GM23338 (cell line): ENCODE measurements around the gene PPIP5K2. TPM values are rescaled to one million over a fixed set of nuclear protein-coding genes. Genes with fewer than 3 reads are reported as not detected.

Source experiments
- ATAC-seq: fragments of 200-7000 bp; cut with Tn5 transposase; 3 replicates; pipeline ENCODE4 v1.9.1; 2020
- DNase-seq: peaks from one replicate; pipeline ENCODE4 v3.0.0-alpha.2; 2015; ENCODE audit warnings: low spot score
- H2AFZ ChIP-seq: fragments of 200-600 bp; sonication (generic); 2 replicates; pipeline ENCODE4 v1.8.0; 2016; ENCODE audit warnings: antibody characterized with exemption, mild to moderate bottlenecking, moderate library complexity
- H3F3A ChIP-seq: fragments of 200-600 bp; sonication (generic); replicated peaks from 2 replicates; pipeline ENCODE4 v1.8.0; 2017; ENCODE audit warnings: antibody characterized with exemption, mixed run types, low read depth
- H3K27ac ChIP-seq: fragments of 200-600 bp; sonication (generic); 2 replicates; pipeline ENCODE4 v1.6.1; 2016; ENCODE audit warnings: low read depth
- H3K27me3 ChIP-seq: fragments of 200-600 bp; sonication (generic); 2 replicates; pipeline ENCODE4 v1.8.0; 2016; ENCODE audit warnings: mild to moderate bottlenecking, mixed run types, moderate library complexity; ENCODE audit not compliant: insufficient read depth
- H3K36me3 ChIP-seq: fragments of 200-600 bp; sonication (generic); 2 replicates; pipeline ENCODE4 v1.8.0; 2016; ENCODE audit warnings: mild to moderate bottlenecking; ENCODE audit not compliant: insufficient read depth
- H3K4me1 ChIP-seq: fragments of 200-600 bp; sonication (generic); 2 replicates; pipeline ENCODE4 v1.8.0; 2016; ENCODE audit warnings: mild to moderate bottlenecking, moderate library complexity; ENCODE audit not compliant: insufficient read depth
- H3K4me2 ChIP-seq: fragments of 200-600 bp; sonication (generic); 2 replicates; pipeline ENCODE4 v1.7.1; 2017; ENCODE audit warnings: mixed run types
- H3K4me3 ChIP-seq: fragments of 200-600 bp; sonication (generic); 2 replicates; pipeline ENCODE4 v1.6.1; 2016; ENCODE audit warnings: mixed run types
- H3K79me2 ChIP-seq: fragments of 200-600 bp; sonication (generic); replicated peaks from 2 replicates; pipeline ENCODE4 v1.8.0; 2017; ENCODE audit warnings: mild to moderate bottlenecking; ENCODE audit not compliant: insufficient read depth
- H3K9me2 ChIP-seq: fragments of 200-600 bp; sonication (generic); 2 replicates; pipeline ENCODE4 v1.8.0; 2017; ENCODE audit not compliant: insufficient read depth
- H4K20me1 ChIP-seq: fragments of 200-600 bp; sonication (generic); replicated peaks from 2 replicates; pipeline ENCODE4 v1.8.0; 2017; ENCODE audit warnings: mild to moderate bottlenecking; ENCODE audit not compliant: insufficient read depth
- H3K27ac Mint-ChIP-seq: 2 replicates; pipeline ENCODE4 v1.8.0; 2020; ENCODE audit warnings: inconsistent platforms, mild to moderate bottlenecking, moderate library complexity, mixed read lengths
- H3K27me3 Mint-ChIP-seq: 3 replicates; pipeline ENCODE4 v1.8.0; 2022; ENCODE audit warnings: low read depth, mild to moderate bottlenecking, moderate library complexity, mixed read lengths, inconsistent platforms; ENCODE audit not compliant: insufficient read depth, poor library complexity
- H3K36me3 Mint-ChIP-seq: 3 replicates; pipeline ENCODE4 v1.8.0; 2021; ENCODE audit warnings: low read depth, mild to moderate bottlenecking, inconsistent platforms, moderate library complexity, mixed read lengths
- H3K4me1 Mint-ChIP-seq: 3 replicates; pipeline ENCODE4 v1.8.0; 2020; ENCODE audit warnings: mild to moderate bottlenecking, inconsistent platforms, mixed read lengths
- H3K4me3 Mint-ChIP-seq: 3 replicates; pipeline ENCODE4 v1.8.0; 2021; ENCODE audit warnings: moderate library complexity, mild to moderate bottlenecking, inconsistent platforms, mixed read lengths
- H3K9me3 Mint-ChIP-seq: 3 replicates; pipeline ENCODE4 v1.8.0; 2020; ENCODE audit warnings: moderate library complexity, mild to moderate bottlenecking, inconsistent platforms, mixed read lengths
- CREB1 ChIP-seq: fragments of 250-450 bp; sonication (Bioruptor Pico); IDR thresholded peaks from 2 replicates; pipeline ENCODE4 v1.5.0; 2020; ENCODE audit warnings: low read depth, mild to moderate bottlenecking, moderate library complexity
- EZH2 ChIP-seq: fragments of 200-600 bp; sonication (generic); IDR thresholded peaks from one replicate; pipeline ENCODE4 v1.8.0; 2017; ENCODE audit warnings: antibody characterized with exemption, mild to moderate bottlenecking, low read depth; ENCODE audit not compliant: unreplicated experiment
- EZH2phosphoT487 ChIP-seq: fragments of 200-600 bp; sonication (generic); IDR thresholded peaks from one replicate; pipeline ENCODE4 v1.8.1; 2018; ENCODE audit warnings: antibody characterized with exemption; ENCODE audit not compliant: unreplicated experiment
- NANOG ChIP-seq: IDR thresholded peaks from 2 replicates; pipeline ENCODE4 v1.6.1; 2016; ENCODE audit warnings: antibody characterized with exemption, borderline replicate concordance
- POLR2AphosphoS5 ChIP-seq: IDR thresholded peaks from 2 replicates; pipeline ENCODE4 v1.6.1; 2016; ENCODE audit warnings: antibody characterized with exemption, low read depth
- REST ChIP-seq: IDR thresholded peaks from one replicate; pipeline ENCODE4 v1.6.1; 2018; ENCODE audit warnings: antibody characterized with exemption; ENCODE audit not compliant: unreplicated experiment
- STAT1 ChIP-seq: IDR thresholded peaks from one replicate; pipeline ENCODE4 v1.6.1; 2016; ENCODE audit warnings: antibody characterized with exemption; ENCODE audit not compliant: unreplicated experiment
- ZNF114 ChIP-seq: fragments of 250-450 bp; sonication (Bioruptor Pico); IDR thresholded peaks from 2 replicates; pipeline ENCODE4 v1.5.0; 2020; ENCODE audit warnings: mild to moderate bottlenecking, moderate library complexity
- ZNF331 ChIP-seq: fragments of 250-450 bp; sonication (Bioruptor Pico); IDR thresholded peaks from 2 replicates; pipeline ENCODE4 v1.5.0; 2020; ENCODE audit warnings: low read depth, mild to moderate bottlenecking, moderate library complexity
- polyA plus RNA-seq: library from polyadenylated mRNA; unstranded; fragments of >200 nt; fragmentation: Nextera tagmentation; extraction: Ambion mirVana; gene quantifications from 2 replicates; pipeline ENCODE4 v1.2.1, GENCODE V29; 2016
- total RNA-seq: library from RNA; depleted of rRNA; stranded (reverse); fragments of >200 nt; shearing (Covaris generic); gene quantifications from 2 replicates; pipeline ENCODE4 v1.2.3, GENCODE V29; 2014
- TF ChIP-seq, protein P1 (sequence below), 2 experiments: fragments of 200-600 bp in 1 of 2; sonication (generic) in 1 of 2; conservative IDR thresholded peaks; 2 replicates each; pipeline versions ENCODE4 v1.5.1 to v1.6.1; 2016 to 2017; ENCODE audit warnings: antibody characterized with exemption in 2 of 2, low read depth in 2 of 2, mild to moderate bottlenecking in 2 of 2, moderate library complexity in 1 of 2
- TF ChIP-seq, protein P2 (sequence below): IDR thresholded peaks from 2 replicates; pipeline ENCODE4 v1.6.1; 2016; ENCODE audit warnings: antibody characterized with exemption

Gene PPIP5K2
- total and polyA plus RNA-seq, 2 experiments from 2014 or later: 41.7 to 45.4 TPM

DNA sequence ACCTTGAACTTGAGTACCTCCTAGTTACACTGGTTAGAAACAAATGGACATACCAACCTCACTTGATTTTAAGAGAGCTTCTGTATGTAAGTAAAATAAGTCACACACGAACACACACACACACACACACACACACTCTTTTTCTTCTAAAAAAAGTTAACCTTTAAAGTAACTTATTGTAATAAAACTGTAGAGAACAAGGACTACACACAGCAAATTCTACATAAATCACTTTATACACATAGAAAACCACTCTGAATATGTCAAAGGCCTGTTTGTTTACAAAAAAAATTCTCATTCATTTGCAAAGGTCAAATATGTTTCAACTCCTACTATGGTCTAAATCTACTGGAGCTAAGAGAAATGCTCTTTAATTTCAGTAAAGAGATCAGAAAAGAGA lies 29.3 kb upstream of the PPIP5K2 start (continued):
- no peak for TF ChIP-seq REST
- TF ChIP-seq ZNF114: no peak
- TF ChIP-seq CREB1 (CRISPR knock-in tag): no peak
- TF ChIP-seq, protein P1, sequence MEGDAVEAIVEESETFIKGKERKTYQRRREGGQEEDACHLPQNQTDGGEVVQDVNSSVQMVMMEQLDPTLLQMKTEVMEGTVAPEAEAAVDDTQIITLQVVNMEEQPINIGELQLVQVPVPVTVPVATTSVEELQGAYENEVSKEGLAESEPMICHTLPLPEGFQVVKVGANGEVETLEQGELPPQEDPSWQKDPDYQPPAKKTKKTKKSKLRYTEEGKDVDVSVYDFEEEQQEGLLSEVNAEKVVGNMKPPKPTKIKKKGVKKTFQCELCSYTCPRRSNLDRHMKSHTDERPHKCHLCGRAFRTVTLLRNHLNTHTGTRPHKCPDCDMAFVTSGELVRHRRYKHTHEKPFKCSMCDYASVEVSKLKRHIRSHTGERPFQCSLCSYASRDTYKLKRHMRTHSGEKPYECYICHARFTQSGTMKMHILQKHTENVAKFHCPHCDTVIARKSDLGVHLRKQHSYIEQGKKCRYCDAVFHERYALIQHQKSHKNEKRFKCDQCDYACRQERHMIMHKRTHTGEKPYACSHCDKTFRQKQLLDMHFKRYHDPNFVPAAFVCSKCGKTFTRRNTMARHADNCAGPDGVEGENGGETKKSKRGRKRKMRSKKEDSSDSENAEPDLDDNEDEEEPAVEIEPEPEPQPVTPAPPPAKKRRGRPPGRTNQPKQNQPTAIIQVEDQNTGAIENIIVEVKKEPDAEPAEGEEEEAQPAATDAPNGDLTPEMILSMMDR (conservative IDR thresholded peaks at IDR 0.05; ENCODE audit: low read depth in 2 of 2): no peak

DNA sequence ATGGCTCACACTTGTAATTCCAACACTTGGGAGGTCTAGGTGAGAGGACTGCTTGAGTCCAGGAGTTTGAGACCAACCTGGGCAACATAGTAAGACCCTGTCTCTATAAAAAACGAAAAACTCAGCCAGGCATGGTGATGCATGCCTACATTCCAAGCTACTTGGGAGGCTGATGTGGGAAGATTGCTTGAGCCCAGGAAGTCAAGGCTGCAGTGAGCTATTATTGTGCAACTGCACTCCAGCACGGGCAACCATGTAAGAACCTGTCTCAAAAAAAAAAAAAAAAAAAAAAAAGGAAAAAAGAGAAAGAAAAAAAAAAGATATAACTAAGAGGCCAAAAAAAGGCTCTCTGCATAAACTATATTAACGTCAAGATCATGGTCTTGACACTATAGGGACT lies 27.4 kb upstream of the PPIP5K2 start:
- Mint-ChIP-seq H3K4me3 (no peak overlapping the region), H3K4me1 (no peaks in the 10 kb centered on the region), H3K9me3 (no peaks in the 10 kb centered on the region), H3K36me3 (peaks cover 3% of the 10 kb centered on the region; the same call in 1 of the 3 replicates), H3K27me3 (peaks cover 2% of the 10 kb centered on the region), H3K27ac (no peak overlapping the region)
- no peak overlapping the region for H2AFZ ChIP-seq
- no peaks in the 10 kb centered on the region for H3K36me3 ChIP-seq
- H4K20me1 ChIP-seq: no peaks in the 10 kb centered on the region
- H3K79me2 ChIP-seq: no peaks in the 10 kb centered on the region
- H3K9me2 ChIP-seq: no peaks in the 10 kb centered on the region
- no peak for ATAC-seq
- H3K4me3 ChIP-seq: no peak overlapping the region
- no peak overlapping the region for H3K4me2 ChIP-seq
- DNase-seq: no peak
- H3K4me1 ChIP-seq: no peaks in the 10 kb centered on the region
- no peak overlapping the region for H3K27ac ChIP-seq
- H3K27me3 ChIP-seq: no peaks in the 10 kb centered on the region
- H3F3A ChIP-seq: no peaks in the 10 kb centered on the region
- no peak for TF ChIP-seq ZNF114
- TF ChIP-seq ZNF331 (CRISPR knock-in tag): no peak
- TF ChIP-seq, protein P2, sequence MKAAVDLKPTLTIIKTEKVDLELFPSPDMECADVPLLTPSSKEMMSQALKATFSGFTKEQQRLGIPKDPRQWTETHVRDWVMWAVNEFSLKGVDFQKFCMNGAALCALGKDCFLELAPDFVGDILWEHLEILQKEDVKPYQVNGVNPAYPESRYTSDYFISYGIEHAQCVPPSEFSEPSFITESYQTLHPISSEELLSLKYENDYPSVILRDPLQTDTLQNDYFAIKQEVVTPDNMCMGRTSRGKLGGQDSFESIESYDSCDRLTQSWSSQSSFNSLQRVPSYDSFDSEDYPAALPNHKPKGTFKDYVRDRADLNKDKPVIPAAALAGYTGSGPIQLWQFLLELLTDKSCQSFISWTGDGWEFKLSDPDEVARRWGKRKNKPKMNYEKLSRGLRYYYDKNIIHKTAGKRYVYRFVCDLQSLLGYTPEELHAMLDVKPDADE: no peak
- no peak for TF ChIP-seq REST
- no peak for TF ChIP-seq STAT1
- no peak for TF ChIP-seq EZH2
- TF ChIP-seq CREB1 (CRISPR knock-in tag): no peak
- no peak for TF ChIP-seq NANOG
- no peak for TF ChIP-seq EZH2phosphoT487
- no peak for TF ChIP-seq POLR2AphosphoS5
- TF ChIP-seq, protein P1 (conservative IDR thresholded peaks at IDR 0.05; ENCODE audit: low read depth in 2 of 2): no peak
